ENCODE data around the gene NACA2. TPM values are rescaled to one million over a fixed set of nuclear protein-coding genes. Genes with fewer than 3 reads are reported as not detected.
"Not testable (repeated sequence)": the region's sequence is repeated elsewhere in the genome, so short reads cannot be mapped to it uniquely, and the experiment has no call there.

Gene NACA2
- total RNA-seq, 1 donor from 2014 or later = not detected

- Mint-ChIP-seq H3K4me1 (ENCODE audit: low read depth, unreplicated experiment) (peaks cover 42% of the 10 kb centered on the region), H3K4me3 (ENCODE audit: unreplicated experiment) (no peak overlapping the region), H3K27me3 (ENCODE audit: unreplicated experiment) (no peaks in the 10 kb centered on the region), H3K9me3 (ENCODE audit: unreplicated experiment) (peaks cover 6% of the 10 kb centered on the region), H3K36me3 (ENCODE audit: unreplicated experiment) (no peaks in the 10 kb centered on the region), H3K27ac (ENCODE audit: unreplicated experiment) (no peak overlapping the region)
- no peak for DNase-seq
- no peak for TF ChIP-seq CTCF (IDR thresholded peaks at IDR 0.05; ENCODE audit: partially characterized antibody, unreplicated experiment)
Measured at GRCh38 chr17:61578645-61579044, 12.4 kb downstream of the NACA2 start.

GRCh38 chr17:61575983-61576382 lies 15.0 kb downstream of the NACA2 start:
- Mint-ChIP-seq H3K36me3 (ENCODE audit: unreplicated experiment) (peaks cover 4% of the 10 kb centered on the region), H3K4me3 (ENCODE audit: unreplicated experiment) (no peak overlapping the region), H3K4me1 (ENCODE audit: low read depth, unreplicated experiment) (peaks cover 34% of the 10 kb centered on the region), H3K27ac (ENCODE audit: unreplicated experiment) (no peak overlapping the region), H3K9me3 (ENCODE audit: unreplicated experiment) (peaks cover 7% of the 10 kb centered on the region), H3K27me3 (ENCODE audit: unreplicated experiment) (no peaks in the 10 kb centered on the region)
- TF ChIP-seq CTCF (IDR thresholded peaks at IDR 0.05; ENCODE audit: partially characterized antibody, unreplicated experiment) = no peak
- DNase-seq = no peak

- DNase-seq = no peak
- H3K4me1 Mint-ChIP-seq (ENCODE audit: low read depth, unreplicated experiment) = peaks cover 31% of the 10 kb centered on the region
- H3K36me3 Mint-ChIP-seq (ENCODE audit: unreplicated experiment) = peaks cover 4% of the 10 kb centered on the region
- peak overlapping the region; percentile 87 for H3K27ac Mint-ChIP-seq (ENCODE audit: unreplicated experiment)
- TF ChIP-seq CTCF (IDR thresholded peaks at IDR 0.05; ENCODE audit: partially characterized antibody, unreplicated experiment) = no peak
- H3K4me3 Mint-ChIP-seq (ENCODE audit: unreplicated experiment) = no peak overlapping the region
- H3K9me3 Mint-ChIP-seq (ENCODE audit: unreplicated experiment) = peaks cover 7% of the 10 kb centered on the region
- H3K27me3 Mint-ChIP-seq (ENCODE audit: unreplicated experiment) = no peaks in the 10 kb centered on the region
Measured at GRCh38 chr17:61575352-61575975, 15.6 kb downstream of the NACA2 start.

- DNase-seq = peak; percentile 27
- H3K27ac Mint-ChIP-seq (ENCODE audit: unreplicated experiment) = peak overlapping the region; percentile 87
- H3K9me3 Mint-ChIP-seq (ENCODE audit: unreplicated experiment) = peaks cover 4% of the 10 kb centered on the region
- TF ChIP-seq CTCF (IDR thresholded peaks at IDR 0.05; ENCODE audit: partially characterized antibody, unreplicated experiment) = no peak
- H3K36me3 Mint-ChIP-seq (ENCODE audit: unreplicated experiment) = peaks cover 4% of the 10 kb centered on the region
- H3K27me3 Mint-ChIP-seq (ENCODE audit: unreplicated experiment) = no peaks in the 10 kb centered on the region
- no peak overlapping the region for H3K4me3 Mint-ChIP-seq (ENCODE audit: unreplicated experiment)
- peaks cover 26% of the 10 kb centered on the region for H3K4me1 Mint-ChIP-seq (ENCODE audit: low read depth, unreplicated experiment)
Measured at GRCh38 chr17:61574542-61575351, 16.3 kb downstream of the NACA2 start.

GRCh38 chr17:61572547-61572946 lies 18.5 kb downstream of the NACA2 start:
- H3K4me3 Mint-ChIP-seq (ENCODE audit: unreplicated experiment); H3K9me3 Mint-ChIP-seq (ENCODE audit: unreplicated experiment); DNase-seq; H3K27me3 Mint-ChIP-seq (ENCODE audit: unreplicated experiment); H3K27ac Mint-ChIP-seq (ENCODE audit: unreplicated experiment); H3K36me3 Mint-ChIP-seq (ENCODE audit: unreplicated experiment): not testable (repeated sequence)
- peaks cover 13% of the 10 kb centered on the region for H3K4me1 Mint-ChIP-seq (ENCODE audit: low read depth, unreplicated experiment)

Measured in glutamatergic neuron (in vitro differentiated cells).